Natural killer cell treated with Interleukin-12 subunit alpha and Interleukin-12 subunit beta and Interleukin-15 and Interleukin-18, amount 100 ng/mL, for 72 hours (primary cell): ENCODE measurements around the gene GRIN2A. TPM values are rescaled to one million over a fixed set of nuclear protein-coding genes. Genes with fewer than 3 reads are reported as not detected.

Source experiments
- ATAC-seq, 2 donors: fragments of 150-1000 bp; cut with Tn5 transposase in 1 of 2; sonication (Bioruptor Pico), chemical (Tn5 transposase) in 1 of 2; 2 replicates each; pipeline ENCODE4 v1.10.0; 2021
- DNase-seq: peaks from one replicate; pipeline ENCODE4 v3.0.0; 2022; ENCODE audit warnings: low spot score
- H3K27ac Mint-ChIP-seq, 2 donors: 1 replicate in 1 of 2; 2 replicates in 1 of 2; pipeline ENCODE4 v1.8.0; 2022; ENCODE audit warnings: mixed read lengths in 2 of 2, mild to moderate bottlenecking in 1 of 2, moderate library complexity in 1 of 2
- H3K27me3 Mint-ChIP-seq, 2 donors: 1 replicate in 1 of 2; 2 replicates in 1 of 2; pipeline ENCODE4 v1.8.0; 2022; ENCODE audit warnings: mixed read lengths in 2 of 2
- H3K36me3 Mint-ChIP-seq: one replicate; pipeline ENCODE4 v1.8.0; 2022; ENCODE audit warnings: mixed read lengths
- H3K4me1 Mint-ChIP-seq, 2 donors: 1 replicate in 1 of 2; 2 replicates in 1 of 2; pipeline ENCODE4 v1.8.0; 2022; ENCODE audit warnings: low read depth in 2 of 2, mixed read lengths in 2 of 2, mild to moderate bottlenecking in 1 of 2
- H3K4me3 Mint-ChIP-seq: one replicate; pipeline ENCODE4 v1.8.0; 2022; ENCODE audit warnings: mixed read lengths
- H3K9me3 Mint-ChIP-seq: 2 replicates; pipeline ENCODE4 v1.8.0; 2022; ENCODE audit warnings: mixed read lengths
- total RNA-seq, 2 donors: library from RNA; stranded (reverse); gene quantifications; one replicate each; pipeline ENCODE4 v1.2.3, GENCODE V29; 2022

Gene GRIN2A
- total RNA-seq, 2 donors from 2014 or later, result not detected

GRCh38 chr16:10206215-10206614, 24.0 kb upstream of the GRIN2A start:
- no peak overlapping the region for H3K27ac Mint-ChIP-seq

GRCh38 chr16:10205688-10206087, 23.5 kb upstream of the GRIN2A start:
- no peak overlapping the region for H3K4me3 Mint-ChIP-seq
- H3K9me3 Mint-ChIP-seq, result no peaks in the 10 kb centered on the region
- H3K27ac Mint-ChIP-seq, result no peak overlapping the region
- peaks cover 9% of the 10 kb centered on the region in 2 donors for H3K27me3 Mint-ChIP-seq
- DNase-seq (no peak), ATAC-seq (no peak)
- H3K36me3 Mint-ChIP-seq, result no peaks in the 10 kb centered on the region
- no peaks in the 10 kb centered on the region for H3K4me1 Mint-ChIP-seq

More at GRCh38 chr16:10206215-10206614, 24.0 kb upstream of the GRIN2A start:
- DNase-seq, result no peak
- no peaks in the 10 kb centered on the region for H3K4me1 Mint-ChIP-seq
- ATAC-seq, result no peak
- no peak overlapping the region for H3K4me3 Mint-ChIP-seq
- H3K9me3 Mint-ChIP-seq, result no peaks in the 10 kb centered on the region
- no peaks in the 10 kb centered on the region for H3K36me3 Mint-ChIP-seq
- H3K27me3 Mint-ChIP-seq, result peaks cover 9% of the 10 kb centered on the region in 2 donors

DNA sequence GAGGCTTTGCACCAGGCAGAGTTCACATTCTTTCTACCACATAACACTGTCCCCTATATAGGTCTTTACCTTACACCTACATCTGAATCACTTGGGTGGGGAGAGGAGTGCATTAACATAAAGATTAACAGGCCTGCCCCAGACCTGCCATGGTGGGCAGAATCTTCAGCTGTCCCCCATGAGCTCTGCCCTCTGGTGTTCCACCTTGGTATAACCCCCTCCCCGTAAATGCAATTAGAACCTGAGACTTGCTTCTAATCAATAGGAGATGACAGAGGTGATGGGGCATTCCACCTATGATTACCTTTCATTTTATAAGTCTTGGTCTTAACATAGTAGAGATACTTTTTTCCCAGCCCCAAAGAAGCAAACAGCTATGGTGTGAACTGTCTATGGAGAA, 20.4 kb upstream of the GRIN2A start:
- no peak for ATAC-seq
- H3K27ac Mint-ChIP-seq, result no peak overlapping the region

DNA sequence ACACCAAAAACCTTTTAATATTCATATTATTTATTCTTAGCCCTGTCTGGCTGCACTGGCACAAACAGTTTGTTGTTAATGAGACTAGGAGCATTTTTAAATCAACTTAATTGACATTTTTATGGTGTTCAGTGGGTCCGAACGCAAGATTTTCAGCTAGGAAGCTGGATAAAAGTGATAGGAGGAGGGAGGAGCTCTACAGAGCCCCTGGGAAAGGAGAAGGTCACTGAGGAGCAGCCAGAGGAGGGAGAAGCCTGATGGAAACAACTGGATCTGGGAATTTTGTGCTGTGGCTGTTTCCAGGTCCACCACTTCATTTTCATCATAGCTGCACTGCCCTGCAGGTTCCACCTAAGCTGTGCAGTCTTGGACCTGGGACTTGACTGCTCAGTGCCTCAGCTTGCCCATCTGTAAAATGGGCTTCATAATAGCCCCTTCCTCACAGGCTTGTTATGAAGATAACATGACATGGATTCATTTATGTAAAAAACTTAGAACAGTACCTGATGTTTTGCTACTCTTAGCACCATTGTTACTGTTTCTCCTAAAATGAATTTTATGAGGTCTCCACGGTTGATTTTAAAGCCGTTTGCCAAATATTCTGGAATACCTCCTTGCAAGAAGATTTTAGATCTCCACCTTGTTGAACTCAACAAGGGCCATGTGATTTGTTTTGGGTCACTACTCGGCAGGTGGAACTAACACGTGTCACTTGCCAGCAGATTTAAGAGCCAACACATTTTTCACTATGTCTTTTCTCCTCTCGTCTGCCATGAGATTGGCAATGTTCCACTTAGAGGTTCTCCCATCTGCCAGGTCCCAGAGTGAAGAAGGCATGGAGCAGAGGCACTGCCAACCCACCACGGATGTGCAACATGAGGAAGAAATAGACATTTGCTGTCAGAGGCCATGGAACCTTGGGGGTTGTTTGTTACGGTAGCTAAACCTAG, 18.7 kb upstream of the GRIN2A start:
- Mint-ChIP-seq H3K4me3 (no peak overlapping the region), H3K27ac (no peak overlapping the region)

More for the DNA sequence above, 20.4 kb upstream of the GRIN2A start:
- no peak for DNase-seq
- Mint-ChIP-seq H3K9me3 (no peaks in the 10 kb centered on the region), H3K4me3 (no peak overlapping the region), H3K27me3 (peaks cover 0 to 10% of the 10 kb centered on the region in 2 donors), H3K36me3 (no peaks in the 10 kb centered on the region), H3K4me1 (no peaks in the 10 kb centered on the region)

DNA sequence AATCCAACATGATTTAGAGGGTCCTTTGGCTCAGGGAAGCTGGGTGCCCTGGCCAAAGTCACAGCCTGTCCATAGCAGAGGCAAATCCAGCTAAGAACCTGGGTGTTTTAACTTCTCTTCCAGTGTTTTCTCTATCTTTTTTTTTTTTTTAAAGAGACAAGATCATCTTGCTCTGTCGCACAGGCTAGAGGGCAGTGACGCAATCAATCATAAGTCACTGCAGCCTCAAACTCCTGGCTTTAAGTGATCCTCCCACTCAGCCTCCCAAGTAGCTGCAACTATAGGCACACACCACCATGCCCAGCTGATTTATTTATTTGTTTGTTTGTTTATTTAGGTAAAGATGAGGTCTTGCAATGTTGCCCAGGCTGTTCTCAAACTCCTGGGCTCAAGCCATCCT, 14.8 kb upstream of the GRIN2A start:
- DNase-seq, result no peak
- H3K36me3 Mint-ChIP-seq, result no peaks in the 10 kb centered on the region
- no peak for ATAC-seq
- H3K4me3 Mint-ChIP-seq, result no peak overlapping the region
- no peaks in the 10 kb centered on the region for H3K4me1 Mint-ChIP-seq
- H3K27me3 Mint-ChIP-seq, result peaks cover 9 to 12% of the 10 kb centered on the region in 2 donors
- H3K9me3 Mint-ChIP-seq, result no peaks in the 10 kb centered on the region
- H3K27ac Mint-ChIP-seq, result no peak overlapping the region

More for the DNA sequence above, 18.7 kb upstream of the GRIN2A start:
- H3K4me1 Mint-ChIP-seq, result no peaks in the 10 kb centered on the region
- H3K9me3 Mint-ChIP-seq, result no peaks in the 10 kb centered on the region
- DNase-seq (no peak), ATAC-seq (no peak)
- no peaks in the 10 kb centered on the region for H3K36me3 Mint-ChIP-seq
- H3K27me3 Mint-ChIP-seq, result peaks cover 9 to 12% of the 10 kb centered on the region in 2 donors

- Mint-ChIP-seq H3K36me3 (no peaks in the 10 kb centered on the region), H3K4me3 (no peak overlapping the region), H3K27ac (no peak overlapping the region), H3K27me3 (peaks cover 2 to 12% of the 10 kb centered on the region in 2 donors), H3K4me1 (no peaks in the 10 kb centered on the region), H3K9me3 (no peaks in the 10 kb centered on the region)
- DNase-seq, result no peak
- no peak for ATAC-seq
Measured at GRCh38 chr16:10191096-10191495, 8.9 kb upstream of the GRIN2A start.

DNA sequence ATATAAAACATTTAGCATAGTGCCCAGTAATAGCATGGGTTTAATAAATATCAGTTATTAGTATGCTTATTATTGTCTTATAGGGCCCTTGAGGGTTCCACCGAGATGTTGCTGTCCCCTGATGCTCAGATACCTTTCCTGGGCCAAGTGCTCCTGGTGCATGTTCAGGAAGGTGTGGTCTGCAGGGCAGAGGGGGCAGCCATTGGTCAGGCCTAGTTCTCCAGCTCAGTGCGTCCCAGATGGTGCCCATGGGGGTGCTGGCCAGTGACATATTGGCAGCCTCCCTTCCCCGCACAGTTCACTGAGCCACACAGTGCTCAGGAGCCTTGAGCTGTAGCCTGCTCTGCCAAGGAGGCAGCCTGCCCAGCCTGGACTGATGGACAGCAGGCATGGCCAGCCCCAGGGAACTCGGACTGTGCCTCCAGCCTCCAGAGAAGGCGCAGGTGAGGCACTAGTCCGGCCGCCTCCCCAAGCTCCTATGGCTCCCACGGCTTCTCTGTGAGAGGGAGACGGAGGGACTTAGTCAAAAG, 7.7 kb upstream of the GRIN2A start:
- ATAC-seq (no peak), DNase-seq (no peak)
- H3K9me3 Mint-ChIP-seq, result no peaks in the 10 kb centered on the region
- no peak overlapping the region for H3K4me3 Mint-ChIP-seq
- H3K36me3 Mint-ChIP-seq, result no peaks in the 10 kb centered on the region
- H3K27me3 Mint-ChIP-seq, result peaks cover 5 to 12% of the 10 kb centered on the region in 2 donors
- H3K4me1 Mint-ChIP-seq, result no peaks in the 10 kb centered on the region
- H3K27ac Mint-ChIP-seq, result no peak overlapping the region

DNA sequence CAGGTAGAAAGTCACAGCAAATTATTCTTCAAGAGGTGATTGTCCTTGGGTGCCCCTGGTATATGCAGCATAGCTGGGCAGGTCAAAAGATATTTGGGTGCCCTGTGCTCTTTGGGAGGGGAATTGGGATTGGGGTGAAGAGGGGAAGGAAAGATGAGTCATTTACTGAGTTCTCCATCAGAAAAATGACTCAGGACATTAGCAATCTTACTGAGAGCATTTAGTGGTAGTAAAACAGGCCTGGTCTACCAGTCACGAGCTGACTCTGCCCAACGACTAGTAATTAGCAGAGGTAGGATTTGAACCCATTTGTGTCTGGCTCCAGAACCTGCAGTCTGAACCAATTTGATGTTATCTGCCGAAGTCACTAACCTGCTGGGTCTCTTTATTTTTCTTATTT, 6.0 kb upstream of the GRIN2A start:
- DNase-seq (no peak), ATAC-seq (no peak)
- H3K27me3 Mint-ChIP-seq, result peaks cover 14 to 29% of the 10 kb centered on the region in 2 donors
- H3K27ac Mint-ChIP-seq, result no peak overlapping the region
- H3K36me3 Mint-ChIP-seq, result no peaks in the 10 kb centered on the region
- H3K4me3 Mint-ChIP-seq, result no peak overlapping the region
- peaks cover 0 to 2% of the 10 kb centered on the region in 2 donors for H3K4me1 Mint-ChIP-seq
- H3K9me3 Mint-ChIP-seq, result no peaks in the 10 kb centered on the region

- peak; percentile 63 for DNase-seq
- H3K4me1 Mint-ChIP-seq, result peaks cover 0 to 2% of the 10 kb centered on the region in 2 donors
- no peak overlapping the region for H3K27ac Mint-ChIP-seq
- peaks cover 34 to 47% of the 10 kb centered on the region in 2 donors for H3K27me3 Mint-ChIP-seq
- peak; percentile 60 to 62 for ATAC-seq
- H3K36me3 Mint-ChIP-seq, result no peaks in the 10 kb centered on the region
- no peak overlapping the region for H3K4me3 Mint-ChIP-seq
- H3K9me3 Mint-ChIP-seq, result no peaks in the 10 kb centered on the region
Measured at GRCh38 chr16:10181196-10182162, 749 bp downstream of the GRIN2A start.

GRCh38 chr16:10180771-10181163, 1.5 kb downstream of the GRIN2A start:
- peaks cover 36 to 47% of the 10 kb centered on the region in 2 donors for H3K27me3 Mint-ChIP-seq
- no peak for DNase-seq
- no peaks in the 10 kb centered on the region for H3K36me3 Mint-ChIP-seq
- peaks cover 0 to 2% of the 10 kb centered on the region in 2 donors for H3K4me1 Mint-ChIP-seq
- no peaks in the 10 kb centered on the region for H3K9me3 Mint-ChIP-seq
- ATAC-seq, result no peak
- H3K27ac Mint-ChIP-seq, result no peak overlapping the region
- H3K4me3 Mint-ChIP-seq, result no peak overlapping the region

DNA sequence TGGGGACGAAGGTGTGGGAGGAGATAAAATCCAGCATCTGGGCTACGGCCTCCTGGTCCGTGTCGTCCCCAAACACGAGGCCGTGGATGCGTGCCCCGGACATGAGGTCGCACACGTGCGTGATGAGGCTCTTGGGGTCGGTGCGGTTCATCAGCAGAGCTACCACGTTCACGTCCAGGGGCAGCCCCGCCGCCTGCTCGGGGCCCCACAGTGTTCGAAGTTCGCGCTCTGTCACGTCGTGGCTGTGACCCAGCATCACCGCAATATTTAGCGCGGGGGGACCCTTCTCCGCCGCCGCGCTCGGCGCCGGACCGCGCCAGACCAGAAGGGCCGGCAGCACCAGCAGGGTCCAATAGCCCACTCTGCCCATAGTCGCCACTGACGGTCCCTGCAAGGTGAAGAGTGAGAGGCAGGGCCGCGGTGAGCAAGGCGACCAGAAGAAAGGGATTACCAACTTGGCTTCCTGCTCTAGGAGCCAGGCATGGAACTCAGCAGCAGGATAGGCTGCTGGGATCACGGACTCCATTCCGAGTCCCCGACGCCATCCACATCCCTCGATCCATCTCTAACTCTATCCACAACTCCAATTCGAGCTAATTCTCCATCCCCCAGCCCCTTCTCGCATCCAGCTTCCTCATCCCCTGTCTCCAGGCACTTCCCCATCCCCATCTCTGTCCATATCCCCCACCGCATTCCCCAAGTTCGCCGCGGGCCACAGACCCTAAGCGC, 2.0 kb downstream of the GRIN2A start:
- Mint-ChIP-seq H3K4me3 (no peak overlapping the region), H3K27me3 (peaks cover 33 to 47% of the 10 kb centered on the region in 2 donors), H3K4me1 (peaks cover 0 to 2% of the 10 kb centered on the region in 2 donors), H3K27ac (no peak overlapping the region), H3K36me3 (no peaks in the 10 kb centered on the region), H3K9me3 (no peaks in the 10 kb centered on the region)
- no peak for DNase-seq
- ATAC-seq, result no peak

- no peaks in the 10 kb centered on the region for H3K9me3 Mint-ChIP-seq
- ATAC-seq (no peak), DNase-seq (no peak)
- H3K27me3 Mint-ChIP-seq, result peaks cover 24 to 39% of the 10 kb centered on the region in 2 donors
- H3K4me3 Mint-ChIP-seq, result no peak overlapping the region
- H3K27ac Mint-ChIP-seq, result no peak overlapping the region
- H3K4me1 Mint-ChIP-seq, result peaks cover 0 to 1% of the 10 kb centered on the region in 2 donors
- no peaks in the 10 kb centered on the region for H3K36me3 Mint-ChIP-seq
Measured at GRCh38 chr16:10178526-10178925, 3.7 kb downstream of the GRIN2A start.

DNA sequence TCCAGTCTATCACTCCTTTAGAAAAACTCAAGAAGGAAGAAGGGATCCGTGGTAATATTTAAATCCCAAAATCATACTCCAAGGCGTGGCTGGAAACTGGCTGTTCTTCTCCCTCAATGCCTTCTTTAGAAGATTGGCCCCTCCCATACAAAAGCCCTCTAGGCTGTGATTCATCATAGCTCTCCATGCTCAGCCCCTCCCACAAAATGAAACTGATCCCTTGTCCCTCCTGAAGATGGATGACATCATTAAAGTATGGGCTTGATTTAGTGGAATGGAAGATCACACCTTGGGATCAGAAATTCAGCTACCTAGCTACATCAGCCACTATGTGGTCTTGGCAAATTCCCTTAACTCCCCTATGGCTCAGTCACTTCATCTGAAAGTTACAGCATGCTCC, 4.1 kb downstream of the GRIN2A start:
- Mint-ChIP-seq H3K27ac (no peak overlapping the region), H3K9me3 (no peaks in the 10 kb centered on the region), H3K4me1 (no peaks in the 10 kb centered on the region), H3K4me3 (no peak overlapping the region), H3K36me3 (no peaks in the 10 kb centered on the region), H3K27me3 (peaks cover 26 to 34% of the 10 kb centered on the region in 2 donors)
- DNase-seq, result no peak
- ATAC-seq, result no peak
